DMS79 treated with DMSO at 0.1 percent for 48 hours (cell line): ENCODE results near the gene CCDC148.
A peak's percentile ranks its signal among the peaks of the same experiment; 100 is the strongest.
"Not testable (repeated sequence)": the region's sequence is repeated elsewhere in the genome, so short reads cannot be mapped to it uniquely, and the experiment has no call there.

Experiments
- DNase-seq: peaks from one replicate; lab custom pipeline; 2025; lab: John Stamatoyannopoulos, UW

CCDC148 gene

GRCh38 chr2:158482594-158482993 is 26.0 kb upstream of the CCDC148 start:
- DNase-seq = no peak

- no peak for DNase-seq
These were observed 24.6 kb upstream of the CCDC148 start for GRCh38 chr2:158481116-158481515.

GRCh38 chr2:158478816-158479215 is 22.3 kb upstream of the CCDC148 start:
- no peak for DNase-seq

GRCh38 chr2:158478237-158478636 is 21.7 kb upstream of the CCDC148 start:
- no peak for DNase-seq

GRCh38 chr2:158477202-158477601 is 20.6 kb upstream of the CCDC148 start:
- no peak for DNase-seq

- not testable (repeated sequence) for DNase-seq
These were observed 18.0 kb upstream of the CCDC148 start for GRCh38 chr2:158474526-158475011.

- DNase-seq = no peak
These were observed 17.3 kb upstream of the CCDC148 start for GRCh38 chr2:158473719-158474392.

GRCh38 chr2:158473300-158473699 is 16.7 kb upstream of the CCDC148 start:
- not testable (repeated sequence) for DNase-seq

GRCh38 chr2:158472829-158473228 is 16.3 kb upstream of the CCDC148 start:
- DNase-seq = not testable (repeated sequence)

- DNase-seq = no peak
These were observed 10.7 kb upstream of the CCDC148 start for GRCh38 chr2:158467248-158467647.

GRCh38 chr2:158464426-158465281 is 8.1 kb upstream of the CCDC148 start:
- DNase-seq = no peak

- DNase-seq = no peak
These were observed 7.0 kb upstream of the CCDC148 start for GRCh38 chr2:158463496-158464095.

- no peak for DNase-seq
These were observed 4.2 kb upstream of the CCDC148 start for GRCh38 chr2:158460632-158461297.

- no peak for DNase-seq
These were observed 2.8 kb upstream of the CCDC148 start for GRCh38 chr2:158459161-158460003.

- no peak for DNase-seq
These were observed 2.0 kb upstream of the CCDC148 start for GRCh38 chr2:158458617-158458920.

- peak; percentile 79 for DNase-seq
These were observed 1.5 kb upstream of the CCDC148 start for GRCh38 chr2:158457826-158458616.

- peak; percentile 71 for DNase-seq
These were observed 706 bp upstream of the CCDC148 start for GRCh38 chr2:158457092-158457825.

GRCh38 chr2:158443606-158444005 is 12.9 kb downstream of the CCDC148 start:
- no peak for DNase-seq

- not testable (repeated sequence) for DNase-seq
These were observed 17.5 kb downstream of the CCDC148 start for GRCh38 chr2:158439062-158439461.

GRCh38 chr2:158433716-158434115 is 22.8 kb downstream of the CCDC148 start:
- DNase-seq = not testable (repeated sequence)
